ENCODE results near the gene RGS6.

The RGS6 gene

GRCh38 chr14:72583316-72584272 is 651.4 kb downstream of the RGS6 start:
- no peak for DNase-seq (ENCODE audit: low spot score)

GRCh38 chr14:72588521-72588920 is 656.3 kb downstream of the RGS6 start:
- no peak for DNase-seq (ENCODE audit: low spot score)

- no peak for DNase-seq (ENCODE audit: low spot score)
Measured at GRCh38 chr14:72589652-72590051, 657.4 kb downstream of the RGS6 start.

- DNase-seq (ENCODE audit: low spot score): no peak
Measured at GRCh38 chr14:72590577-72590976, 658.3 kb downstream of the RGS6 start.

- DNase-seq (ENCODE audit: low spot score): no peak
Measured at GRCh38 chr14:72591391-72591790, 659.2 kb downstream of the RGS6 start.

- no peak for DNase-seq (ENCODE audit: low spot score)
Measured at GRCh38 chr14:72594099-72594901, 662.1 kb downstream of the RGS6 start.

- DNase-seq (ENCODE audit: low spot score): no peak
Measured at GRCh38 chr14:72595152-72595862, 663.1 kb downstream of the RGS6 start.

- no peak for DNase-seq (ENCODE audit: low spot score)
Measured at GRCh38 chr14:72597252-72598233, 665.3 kb downstream of the RGS6 start.

GRCh38 chr14:72598306-72598705 is 666.1 kb downstream of the RGS6 start:
- DNase-seq (ENCODE audit: low spot score): no peak

GRCh38 chr14:72599579-72600470 is 667.6 kb downstream of the RGS6 start:
- peak; percentile 31 for DNase-seq (ENCODE audit: low spot score)

- no peak for DNase-seq (ENCODE audit: low spot score)
Measured at GRCh38 chr14:72600551-72601330, 668.5 kb downstream of the RGS6 start.

GRCh38 chr14:72603639-72604038 is 671.4 kb downstream of the RGS6 start:
- DNase-seq (ENCODE audit: low spot score): no peak

- DNase-seq (ENCODE audit: low spot score): no peak
Measured at GRCh38 chr14:72604133-72604532, 671.9 kb downstream of the RGS6 start.

- DNase-seq (ENCODE audit: low spot score): no peak
Measured at GRCh38 chr14:72605096-72605920, 673.1 kb downstream of the RGS6 start.

GRCh38 chr14:72605921-72606220 is 673.6 kb downstream of the RGS6 start:
- no peak for DNase-seq (ENCODE audit: low spot score)

GRCh38 chr14:72606879-72607278 is 674.6 kb downstream of the RGS6 start:
- no peak for DNase-seq (ENCODE audit: low spot score)

GRCh38 chr14:72607386-72608130 is 675.3 kb downstream of the RGS6 start:
- DNase-seq (ENCODE audit: low spot score): no peak
